Esophagus muscularis mucosa (tissue), 3 donors: ENCODE data around the gene ZFHX3.

Experiments
- CTCF ChIP-seq, 3 experiments: fragments of 200-600 bp in 2 of 3; fragments of 450-650 bp in 1 of 3; sonication (generic) in 2 of 3; IDR thresholded peaks; one replicate each; pipeline ENCODE4 v1.5.1; 2017 to 2019; ENCODE audit warnings: antibody characterized with exemption in 3 of 3, mild to moderate bottlenecking in 2 of 3, moderate library complexity in 1 of 3
- EP300 ChIP-seq: sonication (generic); formaldehyde crosslinking; IDR thresholded peaks from one replicate; pipeline ENCODE4 v1.6.1; 2017; ENCODE audit warnings: antibody characterized with exemption

- TF ChIP-seq EP300, result no peak
- no peak for TF ChIP-seq CTCF (IDR thresholded peaks at IDR 0.05)
Observed at GRCh38 chr16:72937916-72938794, 109.8 kb downstream of the ZFHX3 start.
